ENCODE measurements around the gene HYAL1.
"Not testable (repeated sequence)": the region's sequence is repeated elsewhere in the genome, so short reads cannot be mapped to it uniquely, and the experiment has no call there.

Gene HYAL1

GRCh38 chr3:50270422-50271224 is 32.8 kb downstream of the HYAL1 start:
- no peak for DNase-seq

GRCh38 chr3:50269977-50270413 is 33.4 kb downstream of the HYAL1 start:
- no peak for DNase-seq

DNA sequence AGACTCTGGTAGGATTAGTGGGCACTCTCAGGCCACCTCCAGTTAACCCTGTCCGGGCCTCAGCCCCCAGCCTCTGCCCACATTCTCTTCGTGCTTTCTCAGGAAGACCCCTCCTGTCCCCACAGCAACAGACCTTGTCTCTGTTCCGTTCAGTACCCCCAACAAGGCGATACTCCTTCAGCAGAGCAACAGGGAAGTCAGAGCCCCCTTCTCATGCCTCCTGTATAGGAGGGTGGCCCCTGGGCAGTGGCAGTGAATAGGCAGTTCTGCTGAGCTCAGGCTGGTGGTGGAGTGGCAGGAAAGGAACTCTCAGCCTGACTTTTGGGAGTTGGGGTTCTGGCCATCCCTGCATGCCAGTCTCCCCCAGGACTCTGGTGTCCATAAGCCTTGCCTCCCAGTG is 33.9 kb downstream of the HYAL1 start:
- no peak for DNase-seq

DNA sequence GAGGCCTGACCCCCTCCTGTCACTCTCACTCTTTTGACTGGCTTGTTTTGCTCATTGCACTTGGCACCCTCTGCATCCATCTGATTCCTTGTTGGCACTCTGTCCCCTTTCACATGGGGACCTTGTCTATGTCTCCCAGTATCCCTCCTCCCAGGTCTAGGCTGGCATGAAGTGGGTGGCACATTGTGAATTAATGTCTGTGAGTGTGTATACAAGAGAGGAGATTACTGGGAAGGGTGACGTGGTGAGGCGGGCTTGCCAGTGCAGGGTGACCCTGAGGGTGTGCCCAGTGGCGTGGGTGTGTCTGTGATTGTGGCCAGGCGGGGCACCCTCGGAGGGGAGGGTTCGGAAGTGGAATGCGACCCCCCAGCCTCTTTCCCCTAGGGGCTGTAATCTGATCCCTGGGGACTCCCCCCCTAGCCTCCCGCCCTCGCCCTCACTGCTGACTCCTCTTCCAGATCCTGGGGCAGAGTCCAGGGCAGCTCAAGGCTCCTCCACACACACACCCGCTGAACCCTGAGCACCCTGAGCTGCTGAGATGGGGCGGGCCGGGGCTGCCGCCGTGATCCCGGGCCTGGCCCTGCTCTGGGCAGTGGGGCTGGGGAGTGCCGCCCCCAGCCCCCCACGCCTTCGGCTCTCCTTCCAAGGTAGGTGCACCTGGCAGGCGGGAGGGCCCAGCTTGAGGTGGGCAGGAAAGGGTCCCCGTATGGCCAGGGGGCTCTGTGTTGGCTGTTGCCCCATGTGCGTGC is 34.5 kb downstream of the HYAL1 start, which contains the start of gene SEMA3B:
TSS of gene SEMA3B (plus strand) at position 445 of the 749 bp plus-strand sequence. CDS start at position 539, 94 bp downstream.
- peak; percentile 50 for DNase-seq

DNA sequence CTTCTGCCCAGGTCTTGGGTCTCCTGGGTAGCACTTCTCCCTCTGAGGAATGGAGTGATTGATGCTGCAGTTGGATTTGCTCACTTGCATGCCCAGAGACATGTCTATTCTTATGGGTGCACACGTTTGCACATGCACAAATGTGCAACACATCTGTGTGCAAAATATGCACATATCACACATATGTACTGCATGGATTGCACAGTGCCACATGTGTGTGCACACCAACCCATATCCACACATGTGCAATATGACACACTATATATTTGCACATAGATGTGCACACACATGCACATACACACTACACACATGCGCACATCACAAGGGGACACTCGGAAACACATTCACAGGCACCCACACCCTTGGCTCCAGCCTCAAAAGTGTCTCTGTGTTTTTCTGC is 35.1 kb downstream of the HYAL1 start:
- DNase-seq: no peak

GRCh38 chr3:50267280-50267913 is 36.0 kb downstream of the HYAL1 start:
- DNase-seq: peak; percentile 79

- no peak for DNase-seq
Observed at GRCh38 chr3:50266836-50267235, 36.5 kb downstream of the HYAL1 start.

GRCh38 chr3:50266017-50266416 is 37.4 kb downstream of the HYAL1 start:
- DNase-seq: no peak

DNA sequence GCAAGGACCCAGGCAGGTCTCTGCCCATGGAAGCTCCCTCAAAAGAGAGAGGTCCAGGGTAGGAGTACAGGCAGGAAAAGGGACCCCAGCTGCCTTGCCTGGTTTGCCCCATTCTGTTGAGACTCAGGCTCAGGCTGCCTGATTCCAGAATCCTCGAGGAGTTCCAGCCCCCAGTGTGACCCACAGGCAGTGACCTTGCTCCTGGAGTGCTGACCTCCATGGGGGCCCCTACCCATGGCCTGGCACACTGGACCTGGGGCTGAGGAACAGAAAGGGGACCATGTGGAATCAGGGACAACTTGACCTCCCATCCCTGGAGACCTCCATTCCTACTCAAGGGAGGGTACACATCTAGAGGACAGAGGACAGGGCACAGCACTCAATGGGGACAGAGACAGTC is 37.8 kb downstream of the HYAL1 start:
- no peak for DNase-seq

DNA sequence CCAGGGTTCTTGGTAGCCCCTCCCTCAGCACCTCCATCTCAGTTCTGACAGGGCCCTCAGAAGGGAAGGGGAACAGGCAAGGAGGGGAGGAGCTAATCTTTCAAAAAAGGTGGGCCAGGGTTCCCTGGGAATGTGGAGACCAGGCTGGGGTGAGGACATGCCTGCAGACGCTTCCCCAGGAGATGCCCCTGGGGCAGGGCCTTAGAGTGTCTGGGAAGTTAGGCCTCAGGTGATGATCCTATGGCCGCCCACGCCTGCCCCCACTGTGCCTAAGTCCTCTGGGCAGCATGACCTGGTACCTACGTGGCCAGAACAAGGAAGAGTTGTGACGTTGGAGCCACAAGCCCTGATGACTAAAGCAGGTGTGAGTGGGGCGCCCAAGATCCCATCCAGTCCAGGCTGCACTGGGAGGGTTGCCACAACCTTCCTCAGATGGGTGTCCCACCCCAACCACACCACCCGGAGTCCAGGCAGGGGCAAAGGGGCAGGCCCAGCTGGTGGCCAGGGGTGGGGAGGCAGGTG is 38.3 kb downstream of the HYAL1 start:
- DNase-seq: no peak

DNA sequence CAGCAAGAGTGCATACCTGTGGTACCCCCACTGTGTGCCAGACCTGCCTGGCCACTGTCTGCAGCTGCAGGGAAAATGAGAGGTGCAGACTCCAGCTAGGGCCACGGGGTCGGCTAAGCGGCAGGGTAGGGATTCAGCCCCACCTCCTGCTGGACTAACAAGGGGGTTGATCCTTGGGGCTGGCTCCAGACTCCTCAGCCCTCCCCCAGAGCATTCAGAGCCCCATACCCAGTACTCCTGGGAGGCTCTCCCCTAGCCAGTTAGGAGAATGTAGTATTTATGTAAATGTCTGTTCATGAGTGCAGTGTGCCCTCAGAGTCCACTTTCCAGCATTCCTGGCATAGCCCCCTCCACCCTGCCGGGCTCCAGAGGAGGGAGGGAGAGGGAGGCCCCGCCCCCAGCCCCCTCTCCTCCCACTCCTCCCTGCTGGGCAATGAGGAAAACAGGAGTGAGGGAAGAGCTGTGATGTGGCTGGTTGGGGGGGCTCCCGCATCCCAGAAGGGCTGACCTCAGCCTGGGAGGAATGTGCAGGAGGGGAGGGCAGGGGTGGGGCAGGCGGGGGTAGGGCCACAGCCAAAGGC is 38.9 kb downstream of the HYAL1 start:
- peak; percentile 97 for DNase-seq

DNA sequence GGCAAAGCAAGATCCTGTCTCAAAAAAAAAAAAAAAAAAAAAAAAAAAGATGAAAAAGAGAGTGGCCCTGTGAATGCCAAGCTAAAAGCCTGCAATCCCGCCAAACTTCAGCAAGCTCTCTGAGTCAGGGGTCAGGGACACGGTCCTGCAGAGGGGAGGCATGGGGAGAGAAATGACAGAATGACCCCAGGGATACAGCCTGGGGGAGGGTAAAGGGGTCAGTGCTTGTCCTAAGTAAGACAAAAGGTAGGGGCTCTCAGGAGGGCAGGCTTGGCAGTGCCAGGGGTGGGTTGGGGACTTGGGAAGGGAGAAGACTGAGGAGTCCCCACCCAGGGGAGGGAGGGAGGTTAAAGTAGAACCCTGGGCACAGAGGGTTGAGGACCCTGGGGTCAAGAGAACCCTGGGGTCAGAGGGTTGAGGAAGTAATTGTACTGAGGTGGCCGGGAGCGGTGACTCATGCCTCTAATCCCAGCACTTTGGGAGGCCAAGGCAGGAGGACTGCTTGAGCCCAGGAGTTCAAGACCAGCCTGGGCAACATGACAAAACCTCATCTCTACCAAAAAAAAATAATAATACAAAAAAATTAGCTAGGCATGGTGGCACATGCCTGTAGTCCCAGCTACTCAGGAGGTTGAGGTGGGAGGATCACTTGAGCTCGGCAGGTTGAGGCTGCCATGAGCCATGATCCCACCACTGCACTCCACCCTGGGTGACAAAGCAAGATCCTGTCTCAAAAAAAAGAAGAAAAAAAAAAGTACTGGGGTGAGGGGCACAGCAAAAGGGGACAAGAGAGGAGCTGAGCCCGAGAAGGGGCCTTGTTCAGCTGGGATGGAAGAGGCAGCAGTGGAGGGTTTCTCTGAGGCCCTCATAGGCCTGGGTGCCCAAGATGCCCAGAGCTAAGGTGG is 39.6 kb downstream of the HYAL1 start:
- DNase-seq: no peak

DNA sequence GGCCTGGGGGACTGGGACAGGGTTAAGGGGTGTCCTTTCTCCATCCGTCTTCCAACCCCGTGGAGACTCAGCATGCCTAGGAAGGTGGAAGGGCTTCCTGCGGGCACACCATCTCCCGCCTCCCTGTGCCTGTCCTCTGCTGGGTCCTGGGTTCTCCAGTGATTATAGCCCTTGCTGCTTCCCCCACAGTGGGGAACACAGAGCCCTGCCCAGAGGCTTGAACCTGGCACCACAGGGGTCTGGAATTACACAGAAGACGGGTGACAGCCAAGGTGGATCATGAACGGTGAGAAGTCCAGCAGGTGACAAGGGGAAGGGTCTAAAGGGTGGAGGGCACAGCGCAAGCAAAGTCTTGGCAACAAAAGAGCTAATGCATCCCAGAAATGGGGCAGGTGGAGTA is 40.6 kb downstream of the HYAL1 start:
- DNase-seq: no peak

DNA sequence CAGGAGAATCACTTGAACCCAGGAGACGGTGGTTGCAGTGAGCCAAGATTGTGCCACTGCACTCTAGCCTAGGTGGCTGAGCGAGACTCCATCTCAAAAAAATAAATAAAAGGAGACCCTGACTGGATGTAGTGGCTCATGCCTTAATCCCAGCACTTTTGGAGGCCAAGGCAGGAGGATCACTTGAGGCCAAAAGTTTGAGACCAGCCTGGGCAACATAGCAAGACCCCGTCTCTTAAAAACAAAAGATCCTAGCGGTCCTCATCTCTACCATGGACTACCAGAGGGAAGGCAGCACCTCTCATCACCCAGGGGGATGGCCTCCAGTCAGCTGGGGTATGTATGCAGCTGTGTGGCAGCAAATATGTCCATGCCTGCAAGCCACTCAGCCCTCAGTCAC is 41.2 kb downstream of the HYAL1 start:
- not testable (repeated sequence) for DNase-seq

GRCh38 chr3:50261505-50261904 is 41.9 kb downstream of the HYAL1 start:
- no peak for DNase-seq

DNA sequence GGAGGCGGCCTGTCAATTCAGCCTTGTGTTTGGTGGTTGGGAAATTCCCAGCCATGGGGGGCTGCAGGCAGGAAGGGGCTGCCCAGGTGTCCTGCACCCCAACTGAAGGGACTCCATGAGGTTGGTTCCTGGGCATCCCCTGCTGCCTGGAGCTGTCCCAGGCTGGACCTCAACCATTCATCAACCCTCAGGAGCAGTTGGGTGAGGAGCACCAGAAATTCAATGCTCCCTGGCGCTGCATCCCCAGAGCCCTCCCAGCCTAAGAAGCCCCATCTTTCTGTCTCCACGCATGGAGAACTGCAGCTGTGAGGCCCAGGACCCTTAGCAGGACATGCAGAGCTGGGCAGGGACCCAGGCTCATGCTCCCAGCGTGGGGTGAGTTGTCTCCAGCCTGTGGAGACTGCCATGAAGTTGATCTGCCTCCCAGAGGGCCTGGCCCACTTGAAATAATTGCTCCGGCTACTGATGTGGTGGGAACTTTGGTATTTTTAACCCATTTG is 42.4 kb downstream of the HYAL1 start:
- no peak for DNase-seq

- DNase-seq: peak; percentile 97
Observed at GRCh38 chr3:50260027-50260941, 43.1 kb downstream of the HYAL1 start.

DNA sequence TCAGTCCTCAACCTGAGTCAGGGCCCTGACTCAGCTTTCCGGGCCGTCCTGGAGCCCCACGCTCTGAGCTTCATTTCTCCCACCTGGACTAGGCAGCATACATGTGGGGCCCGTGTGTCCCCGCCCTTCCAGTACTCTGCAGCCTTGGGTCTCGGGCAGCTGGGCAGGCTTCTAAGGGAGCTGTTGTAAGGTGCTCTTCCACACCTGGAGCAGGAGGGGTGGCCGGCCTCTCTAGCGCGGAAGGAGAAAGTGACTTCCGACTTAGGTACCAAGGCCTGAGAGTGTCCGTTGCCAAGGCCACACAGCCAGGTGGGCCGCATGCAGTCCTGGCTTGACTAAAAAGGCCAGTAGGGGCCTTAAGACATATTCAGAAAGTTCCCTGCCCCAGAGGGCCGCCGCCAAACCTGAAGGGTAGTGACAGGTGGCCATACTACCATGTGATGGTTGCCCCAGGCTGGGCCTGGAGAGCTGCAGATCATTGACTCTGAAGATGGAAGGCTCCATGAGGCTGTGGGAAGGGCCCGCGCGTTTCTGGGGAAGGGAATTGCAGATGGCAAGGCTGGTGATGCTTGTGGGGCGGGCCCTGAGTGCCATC is 43.8 kb downstream of the HYAL1 start:
- DNase-seq: no peak

DNA sequence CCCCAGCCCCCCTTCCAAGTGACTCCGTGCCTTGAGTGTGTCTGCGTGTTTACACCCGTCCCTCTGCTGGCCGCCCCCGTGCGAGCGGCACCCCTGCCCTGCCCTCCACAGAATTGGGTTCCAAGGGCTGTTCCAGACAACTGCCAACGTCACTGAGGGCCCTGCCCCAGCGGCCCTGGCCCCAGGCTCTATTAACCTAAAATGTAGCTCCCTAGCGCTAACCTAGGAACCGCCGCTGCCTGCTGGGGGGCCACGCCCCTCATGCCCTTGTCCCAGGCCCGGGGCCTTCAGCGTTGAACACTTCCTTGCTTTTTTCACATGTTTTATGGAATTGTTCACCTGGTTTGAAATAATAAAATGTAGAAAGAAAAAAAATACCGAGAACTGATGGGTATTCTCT is 44.4 kb downstream of the HYAL1 start:
- no peak for DNase-seq

- peak; percentile 78 for DNase-seq
Observed at GRCh38 chr3:50258029-50258680, 45.2 kb downstream of the HYAL1 start.

Data from eye (tissue), 1 donor.